GM12874 (cell line): ENCODE results near the gene LYRM4.

Experiments
- CTCF ChIP-seq: IDR thresholded peaks from 2 replicates; pipeline ENCODE4 v1.5.1; 2011; ENCODE audit warnings: low read depth, mild to moderate bottlenecking, control low read depth, low read length, moderate library complexity; ENCODE audit not compliant: insufficient read depth

LYRM4 gene

GRCh38 chr6:5243069-5243468, 17.7 kb downstream of the LYRM4 start:
- no peak for TF ChIP-seq CTCF

- no peak for TF ChIP-seq CTCF
Measured at GRCh38 chr6:5241252-5241651, 19.5 kb downstream of the LYRM4 start.

GRCh38 chr6:5238336-5238735, 22.4 kb downstream of the LYRM4 start:
- TF ChIP-seq CTCF: no peak

- TF ChIP-seq CTCF: no peak
Measured at GRCh38 chr6:5237805-5238204, 22.9 kb downstream of the LYRM4 start.

- TF ChIP-seq CTCF: no peak
Measured at GRCh38 chr6:5235830-5236229, 24.9 kb downstream of the LYRM4 start.

- no peak for TF ChIP-seq CTCF
Measured at GRCh38 chr6:5234874-5235273, 25.9 kb downstream of the LYRM4 start.

GRCh38 chr6:5231289-5231688, 29.5 kb downstream of the LYRM4 start:
- TF ChIP-seq CTCF: no peak

- no peak for TF ChIP-seq CTCF
Measured at GRCh38 chr6:5230081-5230480, 30.7 kb downstream of the LYRM4 start.
